GM12878 (cell line): ENCODE results near the gene PAK3.

Experiments
- NBN ChIP-seq: fragments of 450-650 bp; IDR thresholded peaks from 2 replicates; pipeline ENCODE4 v1.6.1; 2016
- SREBF2 ChIP-seq: IDR thresholded peaks from 2 replicates; pipeline ENCODE4 v1.6.1; 2012; ENCODE audit warnings: mild to moderate bottlenecking, low read length

DNA sequence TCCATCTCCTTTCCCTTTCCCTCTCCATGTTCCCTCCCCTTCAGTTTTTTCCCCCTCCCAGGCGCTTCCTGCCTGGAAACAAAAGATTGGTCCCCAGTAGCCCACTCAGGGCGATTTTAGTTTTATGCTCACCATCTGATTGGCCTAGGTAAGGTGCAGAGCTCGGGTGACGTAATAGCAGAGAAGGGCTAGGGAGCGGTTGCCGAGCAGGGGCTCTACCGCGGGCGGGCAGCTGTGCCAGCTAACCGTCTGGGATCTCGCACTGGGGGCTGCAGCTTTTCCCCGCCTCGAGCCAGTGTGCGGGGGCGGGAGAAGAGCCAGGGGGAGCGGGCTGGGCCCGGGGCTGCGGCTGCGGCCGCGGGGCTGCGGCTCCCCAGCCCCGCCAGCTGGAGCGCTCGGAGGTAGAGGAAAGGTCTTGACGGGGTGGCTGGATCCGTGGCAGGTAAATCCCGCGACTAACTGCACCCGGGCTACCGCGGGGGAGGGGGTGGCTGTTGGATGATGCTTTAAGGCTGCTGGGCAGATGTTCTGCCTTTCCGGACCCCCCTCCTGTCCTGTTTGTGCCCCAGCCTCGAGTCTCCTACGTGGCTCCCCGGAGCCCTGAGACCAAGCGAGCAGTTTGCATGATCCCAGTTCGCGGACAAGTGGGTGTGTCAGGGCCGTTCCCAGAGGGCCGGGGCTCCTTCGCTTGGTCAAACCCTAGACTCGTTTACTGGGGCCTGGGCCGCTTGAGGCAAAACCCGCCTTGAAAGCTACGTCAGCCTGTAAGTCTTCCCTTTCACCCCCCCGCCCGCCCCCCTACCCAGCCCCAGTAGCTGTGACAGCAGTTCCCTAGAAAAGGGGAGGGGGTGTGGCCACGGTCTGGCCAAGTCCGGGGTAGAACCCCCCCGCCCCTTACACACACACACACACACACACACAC, at the start of gene PAK3:
- TF ChIP-seq SREBF2 (no peak), NBN (no peak)
